Activated T-cell treated with anti-CD3 and anti-CD28 coated beads, Interleukin-2, amount 50 U/mL, for 72 hours (primary cell): ENCODE measurements around the gene ACSL1. TPM values are rescaled to one million over a fixed set of nuclear protein-coding genes. Genes with fewer than 3 reads are reported as not detected.

Experiments
- ATAC-seq, 2 donors: fragments of 150-1000 bp; cut with Tn5 transposase; replicated peaks in 1 of 2; 2 replicates each; pipeline ENCODE4 v1.10.0; 2021; ENCODE audit warnings: moderate library complexity in 2 of 2, mild to moderate bottlenecking in 1 of 2
- DNase-seq, 2 donors: peaks; one replicate each; pipeline ENCODE4 v3.0.0; 2021 to 2022; ENCODE audit warnings: mixed read lengths in 1 of 2
- H3K27ac Mint-ChIP-seq: one replicate; pipeline ENCODE4 v1.8.0; 2022; ENCODE audit warnings: mild to moderate bottlenecking, moderate library complexity, mixed read lengths
- H3K27me3 Mint-ChIP-seq: one replicate; pipeline ENCODE4 v1.8.0; 2022; ENCODE audit warnings: low read depth, mixed read lengths
- H3K36me3 Mint-ChIP-seq, 2 donors: one replicate each; pipeline ENCODE4 v1.8.0; 2022; ENCODE audit warnings: mixed read lengths in 2 of 2, mild to moderate bottlenecking in 1 of 2; ENCODE audit not compliant: insufficient read depth in 2 of 2
- H3K4me1 Mint-ChIP-seq: one replicate; pipeline ENCODE4 v1.8.0; 2022; ENCODE audit warnings: low read depth, mixed read lengths
- H3K4me3 Mint-ChIP-seq, 2 donors: one replicate each; pipeline ENCODE4 v1.8.0; 2022; ENCODE audit warnings: mild to moderate bottlenecking in 2 of 2, mixed read lengths in 2 of 2, moderate library complexity in 2 of 2
- H3K9me3 Mint-ChIP-seq, 2 donors: one replicate each; pipeline ENCODE4 v1.8.0; 2022; ENCODE audit warnings: mixed read lengths in 2 of 2
- total RNA-seq, 2 donors: library from RNA; stranded (reverse); gene quantifications; one replicate each; pipeline ENCODE4 v1.2.3, GENCODE V29; 2022

The ACSL1 gene
- total RNA-seq, 2 donors from 2014 or later, result 31.3 to 39.5 TPM

GRCh38 chr4:184833046-184833838 lies 7.5 kb upstream of the ACSL1 start:
- H3K27ac Mint-ChIP-seq, result no peak overlapping the region

DNA sequence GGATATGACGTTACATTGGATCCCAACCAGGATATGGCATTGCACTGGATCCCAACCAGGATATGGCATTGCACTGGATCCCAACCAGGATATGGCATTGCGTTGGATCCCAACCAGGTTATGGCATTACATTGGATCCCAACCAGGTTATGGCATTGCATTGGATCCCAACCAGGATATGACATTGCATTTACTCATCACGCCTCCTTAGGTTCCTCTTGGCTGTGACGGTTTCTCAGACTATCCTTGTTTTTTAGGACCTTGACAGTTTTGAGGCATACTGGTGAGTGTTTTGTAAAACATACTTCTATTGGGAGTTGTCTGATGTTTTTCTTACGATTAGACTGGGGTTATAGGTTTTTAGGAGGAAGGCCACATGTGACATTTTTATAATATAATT lies 5.4 kb upstream of the ACSL1 start:
- Mint-ChIP-seq H3K9me3 (no peaks in the 10 kb centered on the region), H3K4me1 (peaks cover 14% of the 10 kb centered on the region), H3K4me3 (no peak overlapping the region), H3K36me3 (no peaks in the 10 kb centered on the region), H3K27me3 (no peaks in the 10 kb centered on the region), H3K27ac (no peak overlapping the region)
- ATAC-seq, result no peak
- no peak for DNase-seq

More at GRCh38 chr4:184833046-184833838, 7.5 kb upstream of the ACSL1 start:
- DNase-seq (no peak), ATAC-seq (no peak)
- H3K4me1 Mint-ChIP-seq, result no peaks in the 10 kb centered on the region
- H3K4me3 Mint-ChIP-seq, result no peak overlapping the region
- no peaks in the 10 kb centered on the region for H3K27me3 Mint-ChIP-seq
- no peaks in the 10 kb centered on the region for H3K36me3 Mint-ChIP-seq
- no peaks in the 10 kb centered on the region for H3K9me3 Mint-ChIP-seq

DNA sequence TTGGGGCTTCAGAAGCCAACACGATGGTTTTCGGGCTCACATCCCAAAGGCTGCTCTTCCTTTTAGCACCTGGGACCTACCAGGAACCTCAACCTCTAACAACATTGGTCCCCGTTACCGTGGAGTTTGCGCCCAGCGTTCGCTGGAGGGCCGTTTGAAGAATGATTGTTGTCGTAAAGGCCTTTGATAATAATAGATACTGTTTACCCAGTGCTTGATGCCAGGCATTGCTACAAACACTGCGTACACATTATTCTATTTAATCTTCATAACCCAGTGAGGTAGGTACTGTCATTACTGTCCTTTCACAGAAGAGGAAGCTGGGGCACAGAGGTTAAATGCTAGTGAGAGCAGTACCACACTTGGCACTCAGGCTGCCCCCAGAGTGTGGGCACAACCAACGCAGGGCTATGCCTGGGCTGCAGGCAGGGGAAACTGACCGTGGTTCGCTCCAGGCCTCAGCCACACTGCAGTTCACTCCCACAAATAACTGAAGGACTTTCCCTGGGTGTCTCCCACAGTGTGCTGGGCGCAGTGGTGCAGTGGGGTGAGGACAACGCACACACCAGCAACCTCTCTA lies 1.0 kb upstream of the ACSL1 start:
- ATAC-seq (no peak), DNase-seq (peak in 1 of 2 donors; percentile 11)
- Mint-ChIP-seq H3K27me3 (no peaks in the 10 kb centered on the region), H3K27ac (peak overlapping the region; percentile 79), H3K9me3 (no peaks in the 10 kb centered on the region), H3K36me3 (peaks cover 0 to 2% of the 10 kb centered on the region in 2 donors), H3K4me3 (peak overlapping the region; percentile 93 to 97), H3K4me1 (peaks cover 43% of the 10 kb centered on the region)

DNA sequence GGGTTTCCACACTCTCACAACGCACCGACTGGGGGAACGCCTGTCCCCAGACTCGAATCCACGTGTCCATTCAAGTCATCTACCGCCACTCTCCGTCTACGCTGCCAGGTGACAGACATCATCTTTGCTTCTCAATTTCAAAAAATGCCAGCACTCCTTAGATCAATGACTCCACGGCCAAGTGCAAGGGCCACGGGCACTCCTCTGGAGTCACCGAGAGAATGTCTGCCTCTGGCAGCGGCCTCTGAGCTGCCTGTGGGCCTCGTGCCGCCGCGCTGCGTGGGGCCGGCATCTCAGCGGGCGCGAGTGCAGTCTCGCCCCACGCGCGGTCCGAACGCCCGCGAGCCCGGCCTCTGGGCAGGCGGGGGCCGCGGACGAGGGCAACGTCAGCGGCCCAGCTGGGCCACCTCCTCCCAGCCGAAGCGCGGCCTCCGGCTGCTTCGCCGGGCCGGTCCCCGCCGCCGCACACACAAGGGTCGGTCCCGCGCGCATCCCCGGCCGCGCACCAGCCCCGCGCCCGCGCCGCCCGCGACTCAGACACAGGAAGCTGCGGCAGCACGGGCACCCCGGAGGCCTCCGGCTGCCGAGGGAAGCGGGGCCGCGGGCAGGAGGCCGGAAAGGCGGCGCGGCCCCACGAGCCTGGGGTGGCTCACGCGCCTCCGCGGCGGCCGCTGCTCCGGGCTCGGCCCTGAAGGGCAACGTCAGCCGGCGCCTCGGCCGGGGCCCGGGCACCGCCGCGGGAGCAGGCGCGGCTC lies 450 bp downstream of the ACSL1 start:
- H3K4me3 Mint-ChIP-seq, result peak overlapping the region; percentile 87 to 99
- H3K36me3 Mint-ChIP-seq, result peaks cover 0 to 2% of the 10 kb centered on the region in 2 donors
- peak; percentile 55 to 61 for ATAC-seq
- peak overlapping the region; percentile 96 for H3K27ac Mint-ChIP-seq
- peaks cover 43% of the 10 kb centered on the region for H3K4me1 Mint-ChIP-seq
- peak; percentile 68 to 70 for DNase-seq
- no peaks in the 10 kb centered on the region for H3K9me3 Mint-ChIP-seq
- no peaks in the 10 kb centered on the region for H3K27me3 Mint-ChIP-seq

DNA sequence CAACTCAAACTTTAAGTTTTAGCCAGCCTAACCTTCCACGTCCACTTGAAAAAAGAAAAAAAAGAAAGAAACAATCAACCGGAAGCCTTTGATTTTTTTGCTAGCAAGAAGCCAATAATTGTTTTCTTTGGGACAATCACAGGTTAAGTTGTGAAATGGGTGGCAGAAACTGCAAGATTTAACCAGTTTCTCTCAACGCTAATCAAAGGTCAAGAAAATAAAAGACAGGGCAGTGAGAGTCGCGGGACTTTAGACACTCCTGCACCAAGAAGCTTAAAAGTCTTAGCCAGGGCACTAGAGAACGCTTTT lies 1.0 kb downstream of the ACSL1 start:
- Mint-ChIP-seq H3K9me3 (no peaks in the 10 kb centered on the region), H3K27me3 (no peaks in the 10 kb centered on the region), H3K4me1 (peaks cover 43% of the 10 kb centered on the region), H3K27ac (peak overlapping the region; percentile 96), H3K4me3 (peak overlapping the region; percentile 87 to 99), H3K36me3 (peaks cover 1 to 2% of the 10 kb centered on the region in 2 donors)
- DNase-seq (no peak), ATAC-seq (no peak)

DNA sequence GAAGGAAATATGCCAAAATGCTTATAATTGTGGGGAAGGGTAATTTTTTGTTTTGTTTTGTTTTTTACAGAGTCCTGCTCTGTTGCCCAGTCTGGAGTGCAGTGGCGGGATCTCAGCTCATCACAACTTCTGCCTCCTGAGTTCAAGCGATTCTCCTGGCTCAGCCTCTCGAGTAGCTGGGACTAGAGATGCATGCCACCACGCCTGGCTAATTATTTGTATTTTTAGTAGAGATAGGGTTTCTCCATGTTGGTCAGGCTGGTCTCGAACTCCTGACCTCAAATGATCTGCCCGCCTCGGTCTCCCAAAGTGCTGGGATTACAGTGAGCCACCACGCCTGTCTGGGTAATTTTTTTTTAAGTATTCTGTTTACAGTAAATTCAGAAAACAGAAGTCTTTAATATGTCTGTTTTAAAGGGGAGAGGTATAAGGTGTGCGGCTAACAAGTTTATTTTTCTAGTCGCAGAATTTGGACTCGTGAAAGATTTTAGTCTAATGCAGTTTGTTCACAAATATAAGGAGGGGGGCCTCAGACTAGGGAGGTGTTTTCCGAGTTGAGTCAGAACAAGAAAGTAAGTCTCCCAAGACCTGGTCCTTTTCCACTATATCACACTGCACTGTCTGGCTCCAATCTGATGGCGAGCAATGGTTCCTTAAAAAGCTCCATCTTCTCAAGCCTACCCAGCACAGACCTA lies 1.5 kb downstream of the ACSL1 start:
- Mint-ChIP-seq H3K27ac (peak overlapping the region; percentile 96), H3K9me3 (no peaks in the 10 kb centered on the region), H3K27me3 (no peaks in the 10 kb centered on the region), H3K4me3 (peak overlapping the region; percentile 87 to 99), H3K4me1 (peaks cover 43% of the 10 kb centered on the region), H3K36me3 (peaks cover 1 to 2% of the 10 kb centered on the region in 2 donors)
- no peak for ATAC-seq
- DNase-seq, result peak in 1 of 2 donors; percentile 11

- Mint-ChIP-seq H3K27ac (peak overlapping the region; percentile 25), H3K9me3 (no peaks in the 10 kb centered on the region), H3K36me3 (peaks cover 1 to 2% of the 10 kb centered on the region in 2 donors), H3K4me1 (peaks cover 52% of the 10 kb centered on the region), H3K27me3 (no peaks in the 10 kb centered on the region), H3K4me3 (peak overlapping the region in 1 of 2 donors; percentile 99)
- ATAC-seq, result no peak
- DNase-seq, result no peak
Observed at GRCh38 chr4:184823014-184823413, 2.8 kb downstream of the ACSL1 start.

DNA sequence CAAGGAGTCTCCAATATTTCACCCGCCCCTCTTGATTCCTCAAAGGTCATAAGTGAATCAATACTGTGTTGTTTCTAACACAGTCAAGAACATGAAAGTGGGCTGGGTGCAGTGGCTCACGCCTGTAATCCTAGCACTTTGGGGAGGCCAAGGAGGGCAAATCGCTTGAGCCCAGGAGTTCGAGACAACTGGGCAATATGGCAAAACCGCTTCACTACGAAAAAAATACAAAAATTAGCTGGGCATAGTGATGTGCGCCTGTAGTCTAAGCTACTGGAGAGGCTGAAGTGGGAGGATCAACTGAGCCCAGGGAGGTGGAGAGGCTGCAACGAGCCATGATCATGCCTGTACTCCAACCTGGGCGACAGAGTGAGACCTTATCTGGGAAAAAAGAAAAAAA lies 3.4 kb downstream of the ACSL1 start:
- Mint-ChIP-seq H3K9me3 (no peaks in the 10 kb centered on the region), H3K4me3 (peak overlapping the region in 1 of 2 donors; percentile 2), H3K27me3 (no peaks in the 10 kb centered on the region), H3K27ac (no peak overlapping the region), H3K4me1 (peaks cover 56% of the 10 kb centered on the region), H3K36me3 (peaks cover 1 to 2% of the 10 kb centered on the region in 2 donors)
- no peak for ATAC-seq
- no peak for DNase-seq

DNA sequence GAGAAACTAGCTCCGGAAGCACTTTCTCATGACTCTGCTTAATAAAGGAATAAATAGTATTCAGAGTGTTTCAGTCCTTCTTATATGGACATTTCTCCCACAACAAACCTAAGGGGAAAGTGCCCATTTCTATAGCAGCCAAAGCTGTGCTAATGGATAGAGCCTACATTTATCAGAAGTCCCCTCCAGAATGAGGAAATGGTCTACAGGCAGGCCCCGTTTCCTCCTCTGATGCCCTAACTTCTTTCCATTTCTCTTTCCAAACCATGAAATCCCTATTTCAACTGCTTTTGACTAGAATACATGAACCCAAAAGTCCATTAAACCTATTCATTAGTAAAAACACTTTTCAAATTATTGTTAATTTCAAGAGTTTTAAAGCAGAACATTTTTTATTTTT lies 4.5 kb downstream of the ACSL1 start:
- H3K27ac Mint-ChIP-seq, result no peak overlapping the region
- H3K36me3 Mint-ChIP-seq, result peaks cover 1 to 2% of the 10 kb centered on the region in 2 donors
- H3K9me3 Mint-ChIP-seq, result no peaks in the 10 kb centered on the region
- DNase-seq (no peak), ATAC-seq (no peak)
- peaks cover 54% of the 10 kb centered on the region for H3K4me1 Mint-ChIP-seq
- H3K4me3 Mint-ChIP-seq, result no peak overlapping the region
- no peaks in the 10 kb centered on the region for H3K27me3 Mint-ChIP-seq

- Mint-ChIP-seq H3K27ac (no peak overlapping the region), H3K4me3 (no peak overlapping the region), H3K36me3 (peaks cover 1 to 2% of the 10 kb centered on the region in 2 donors), H3K4me1 (peaks cover 62% of the 10 kb centered on the region), H3K27me3 (no peaks in the 10 kb centered on the region), H3K9me3 (no peaks in the 10 kb centered on the region)
- DNase-seq, result no peak
- no peak for ATAC-seq
Observed at GRCh38 chr4:184819786-184820185, 6.0 kb downstream of the ACSL1 start.

- Mint-ChIP-seq H3K27ac (no peak overlapping the region), H3K36me3 (peaks cover 0 to 1% of the 10 kb centered on the region in 2 donors), H3K4me3 (no peak overlapping the region), H3K9me3 (no peaks in the 10 kb centered on the region), H3K4me1 (peaks cover 51% of the 10 kb centered on the region), H3K27me3 (no peaks in the 10 kb centered on the region)
- DNase-seq (no peak), ATAC-seq (peak; percentile 21 to 49)
Observed at GRCh38 chr4:184818216-184818564, 7.6 kb downstream of the ACSL1 start.

GRCh38 chr4:184817494-184818215 lies 8.1 kb downstream of the ACSL1 start:
- Mint-ChIP-seq H3K9me3 (no peaks in the 10 kb centered on the region), H3K27ac (no peak overlapping the region), H3K27me3 (no peaks in the 10 kb centered on the region), H3K4me1 (peaks cover 51% of the 10 kb centered on the region), H3K36me3 (peaks cover 0 to 1% of the 10 kb centered on the region in 2 donors), H3K4me3 (no peak overlapping the region)
- DNase-seq (no peak), ATAC-seq (peak; percentile 10 to 27)
